Measurements from ENCODE around the gene KCTD2. TPM values are rescaled to one million over a fixed set of nuclear protein-coding genes. Genes with fewer than 3 reads are reported as not detected.

The KCTD2 gene
- total RNA-seq, 4 donors from 2014 or later = 23.6 to 46.1 (median 34.6) TPM

DNA sequence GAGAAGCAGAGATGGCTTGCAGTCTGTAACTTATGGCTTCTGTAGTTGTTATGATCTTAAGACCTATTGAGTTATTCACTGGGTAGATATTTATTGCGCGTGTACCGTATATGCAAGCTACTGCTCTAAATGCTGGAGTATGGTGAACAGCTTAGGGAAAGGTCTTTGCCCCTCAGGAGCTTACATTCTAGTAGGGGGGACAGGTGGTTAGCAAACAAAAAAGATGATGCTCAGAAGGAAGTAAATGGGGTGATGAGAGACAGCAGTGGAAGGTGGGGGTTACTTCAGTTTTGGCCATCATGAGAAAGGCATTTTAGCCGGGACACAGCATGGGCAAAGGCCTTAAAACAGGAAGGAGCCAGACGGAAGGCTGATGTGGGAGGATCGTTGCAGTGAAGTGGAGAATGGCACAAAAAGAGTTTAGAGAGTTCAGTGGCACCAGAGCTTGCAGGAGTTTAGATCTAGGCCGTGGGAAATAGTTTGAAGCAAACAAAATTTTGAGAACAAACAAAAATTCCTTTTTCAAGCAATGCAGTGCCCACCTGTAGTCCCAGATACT, 64.8 kb downstream of the KCTD2 start:
- TF ChIP-seq CTCF (IDR thresholded peaks at IDR 0.05) = no peak
- DNase-seq (ENCODE audit: low spot score) (no peak), ATAC-seq (ENCODE audit: low FRiP score) (no peak)

- peak; percentile 68 for ATAC-seq (ENCODE audit: low FRiP score)
- peak; percentile 91 for DNase-seq (ENCODE audit: low spot score)
Observed at GRCh38 chr17:75113798-75114551, 67.0 kb downstream of the KCTD2 start.

GRCh38 chr17:75114552-75115314, 67.7 kb downstream of the KCTD2 start:
- ATAC-seq (ENCODE audit: low FRiP score) (no peak), DNase-seq (ENCODE audit: low spot score) (no peak)
- TF ChIP-seq CTCF (IDR thresholded peaks at IDR 0.05) = no peak

More at GRCh38 chr17:75113798-75114551, 67.0 kb downstream of the KCTD2 start:
- TF ChIP-seq CTCF (IDR thresholded peaks at IDR 0.05) = peak in 2 of 3 donors; percentile 59 to 87

Small RNA genes lying within 50 kb of the gene (small RNA-seq; reads per million reads assigned to genes)
- gene AC111186.1 = not detected
- not detected for gene RF00019
- gene RN7SL573P = not detected
- gene RNU6-362P = not detected

Other genes starting within 250 kb of the KCTD2 start
- gene GRIN2C, start 187.3 kb upstream of the KCTD2 start, total RNA-seq = 1 to 10 TPM in 3 of 4 donors, not detected in 1; 1.0 to 4.7 (median 1.6) TPM
- 1 to 10 TPM; 4.4 to 5.7 (median 5.2) TPM for gene FDXR, start 174.2 kb upstream of the KCTD2 start, total RNA-seq
- not detected for gene FADS6, start 153.6 kb upstream of the KCTD2 start, total RNA-seq
- not detected for gene USH1G, start 124.0 kb upstream of the KCTD2 start, total RNA-seq
- not detected for gene OTOP2, start 123.0 kb upstream of the KCTD2 start, total RNA-seq
- not detected for gene OTOP3, start 111.3 kb upstream of the KCTD2 start, total RNA-seq
- 10 to 100 TPM in 1 of 4 donors, 1 to 10 TPM in 3; 4.0 to 24.1 (median 6.1) TPM for gene HID1, start 74.5 kb upstream of the KCTD2 start, total RNA-seq
- gene CDR2L, start 59.6 kb upstream of the KCTD2 start, total RNA-seq = 10 to 100 TPM in 2 of 4 donors, 1 to 10 TPM in 2; 8.5 to 23.2 (median 10.1) TPM
- gene MRPL58, start 34.6 kb upstream of the KCTD2 start, total RNA-seq = 10 to 100 TPM; 28.0 to 48.5 (median 42.6) TPM
- gene ATP5PD, start 256 bp upstream of the KCTD2 start, total RNA-seq = 100 to 1,000 TPM; 159 to 394 (median 233) TPM
- gene SLC16A5, start 40.7 kb downstream of the KCTD2 start, total RNA-seq = 10 to 100 TPM; 12.0 to 22.7 (median 16.4) TPM
- gene ARMC7, start 62.7 kb downstream of the KCTD2 start, total RNA-seq = 1 to 10 TPM; 3.1 to 7.7 (median 4.9) TPM
- gene NT5C, start 84.5 kb downstream of the KCTD2 start, total RNA-seq = 100 to 1,000 TPM in 1 of 4 donors, 10 to 100 TPM in 3; 56.0 to 101 (median 68.6) TPM
- gene JPT1, start 107.3 kb downstream of the KCTD2 start, total RNA-seq = 10 to 100 TPM; 18.8 to 45.9 (median 31.7) TPM
- 10 to 100 TPM; 53.3 to 62.9 (median 60.1) TPM for gene SUMO2, start 135.7 kb downstream of the KCTD2 start, total RNA-seq
- 10 to 100 TPM; 17.4 to 51.2 (median 34.8) TPM for gene NUP85, start 158.5 kb downstream of the KCTD2 start, total RNA-seq
- gene GGA3, start 214.4 kb downstream of the KCTD2 start, total RNA-seq = 10 to 100 TPM; 22.3 to 36.3 (median 30.5) TPM
- 10 to 100 TPM; 27.1 to 48.3 (median 38.4) TPM for gene MRPS7, start 214.7 kb downstream of the KCTD2 start, total RNA-seq
- 10 to 100 TPM; 22.9 to 30.3 (median 24.3) TPM for gene MIF4GD, start 224.0 kb downstream of the KCTD2 start, total RNA-seq
- gene SLC25A19, start 242.2 kb downstream of the KCTD2 start, total RNA-seq = 10 to 100 TPM; 14.2 to 30.4 (median 19.5) TPM